HG02642 (cell line): ENCODE measurements around the gene MBOAT2.

Experiments used
- ATAC-seq: cut with Tn5 transposase; IDR thresholded peaks from one replicate; pipeline ENCODE4 v1.9.1; 2021; ENCODE audit warnings: mild to moderate bottlenecking; ENCODE audit not compliant: unreplicated experiment, poor library complexity

MBOAT2 gene

GRCh38 chr2:8872821-8873432 lies 130.6 kb downstream of the MBOAT2 start:
- ATAC-seq = no peak

- no peak for ATAC-seq
Observed at GRCh38 chr2:8870441-8870840, 133.0 kb downstream of the MBOAT2 start.

GRCh38 chr2:8867363-8867762 lies 136.1 kb downstream of the MBOAT2 start:
- no peak for ATAC-seq

GRCh38 chr2:8863331-8863953 lies 140.0 kb downstream of the MBOAT2 start:
- no peak for ATAC-seq

GRCh38 chr2:8862230-8862629 lies 141.3 kb downstream of the MBOAT2 start:
- ATAC-seq = no peak

GRCh38 chr2:8861797-8862196 lies 141.7 kb downstream of the MBOAT2 start:
- no peak for ATAC-seq

DNA sequence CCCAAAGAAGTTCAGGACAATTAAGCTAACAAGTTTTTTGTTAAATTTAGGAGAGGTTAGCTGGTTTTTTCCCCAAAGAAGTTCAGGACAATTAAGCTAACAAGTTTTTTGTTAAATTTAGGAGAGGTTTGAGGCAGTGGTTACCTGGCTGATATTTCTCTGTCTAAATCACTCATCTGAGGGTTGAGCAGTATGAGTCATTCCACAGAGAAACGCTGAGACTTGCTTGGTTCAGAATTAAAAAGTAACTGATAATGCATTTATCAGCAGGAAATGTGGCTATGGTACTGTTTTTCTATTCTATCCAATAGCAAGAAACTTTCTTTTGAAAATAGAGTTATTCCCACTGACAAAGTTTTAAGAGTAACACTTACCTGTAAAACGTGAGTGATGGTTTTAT lies 143.2 kb downstream of the MBOAT2 start:
- ATAC-seq = no peak

GRCh38 chr2:8858910-8859309 lies 144.6 kb downstream of the MBOAT2 start:
- ATAC-seq = no peak

DNA sequence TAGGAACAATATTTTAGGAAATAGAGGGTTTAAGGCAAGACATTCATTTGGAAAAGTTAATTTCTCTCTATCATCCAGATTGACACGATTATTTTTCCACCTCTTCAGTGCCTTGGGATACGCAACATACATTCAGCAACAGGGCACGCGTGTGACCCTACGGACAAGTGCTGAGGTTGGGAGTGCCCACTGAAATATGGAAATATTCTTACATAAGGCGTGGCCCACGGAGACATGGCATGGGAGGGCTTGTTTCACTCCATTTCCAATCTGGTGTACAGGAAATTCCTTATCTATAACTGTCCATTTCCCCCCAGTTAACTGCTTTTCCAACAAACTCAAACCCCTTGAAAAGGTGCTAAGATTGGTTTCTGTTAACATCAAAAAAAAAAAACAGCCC lies 145.2 kb downstream of the MBOAT2 start:
- no peak for ATAC-seq

DNA sequence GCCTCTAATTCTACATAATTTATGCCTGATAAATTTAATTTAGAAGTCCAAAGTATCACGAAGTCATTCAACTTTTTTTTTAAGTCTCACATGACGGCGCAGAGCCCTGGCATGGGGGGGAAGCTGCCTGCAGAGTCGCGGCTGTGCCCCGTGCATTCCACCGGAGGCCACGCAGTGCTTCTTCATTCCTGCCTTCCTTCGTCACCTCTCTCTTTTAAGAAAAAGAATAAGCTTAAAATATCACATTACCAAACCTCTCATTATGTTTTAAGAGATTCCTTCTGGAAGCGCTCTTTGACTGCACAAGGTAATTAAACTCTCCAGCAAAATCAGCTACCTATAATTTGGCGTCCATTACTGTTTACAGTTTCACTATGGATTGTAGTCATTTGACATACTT lies 145.8 kb downstream of the MBOAT2 start:
- ATAC-seq = no peak

DNA sequence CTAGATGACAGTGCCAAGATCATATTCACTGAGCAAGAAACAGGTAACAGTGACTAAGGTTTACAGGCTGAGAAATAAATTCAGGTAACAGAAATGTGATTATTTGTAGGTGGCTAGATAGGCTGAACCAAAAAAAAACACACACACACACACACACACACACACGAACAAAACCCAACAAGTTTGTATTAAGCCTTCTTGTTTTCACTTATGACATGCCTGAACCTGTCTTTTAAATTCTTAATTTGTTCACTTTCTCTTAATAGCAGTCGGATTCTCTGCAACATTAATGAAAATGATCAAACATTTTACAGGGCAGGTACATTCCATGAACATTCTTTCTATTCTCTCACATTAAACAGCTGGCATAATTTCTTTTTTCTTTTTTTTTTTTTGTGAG lies 147.3 kb downstream of the MBOAT2 start:
- no peak for ATAC-seq

- no peak for ATAC-seq
Observed at GRCh38 chr2:8855010-8855409, 148.5 kb downstream of the MBOAT2 start.

DNA sequence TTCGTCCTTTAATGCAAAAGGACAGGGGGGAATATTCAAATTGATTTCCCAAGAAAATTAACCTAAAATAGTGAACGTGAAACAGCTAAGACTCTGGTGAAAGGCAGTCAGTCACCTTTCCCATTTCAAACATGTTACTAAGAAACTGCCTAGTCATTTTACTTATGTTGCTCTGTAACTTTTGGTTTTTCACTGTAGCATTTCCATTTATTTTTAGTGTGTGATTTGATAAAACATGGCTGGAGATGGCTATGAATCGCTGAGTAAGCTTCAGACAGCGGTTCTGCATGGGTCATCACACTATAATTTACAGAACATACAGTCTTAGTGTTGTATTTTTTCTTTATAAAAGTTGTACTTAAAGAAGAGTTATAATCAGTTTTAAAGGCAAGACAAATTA lies 150.1 kb downstream of the MBOAT2 start:
- ATAC-seq = no peak

DNA sequence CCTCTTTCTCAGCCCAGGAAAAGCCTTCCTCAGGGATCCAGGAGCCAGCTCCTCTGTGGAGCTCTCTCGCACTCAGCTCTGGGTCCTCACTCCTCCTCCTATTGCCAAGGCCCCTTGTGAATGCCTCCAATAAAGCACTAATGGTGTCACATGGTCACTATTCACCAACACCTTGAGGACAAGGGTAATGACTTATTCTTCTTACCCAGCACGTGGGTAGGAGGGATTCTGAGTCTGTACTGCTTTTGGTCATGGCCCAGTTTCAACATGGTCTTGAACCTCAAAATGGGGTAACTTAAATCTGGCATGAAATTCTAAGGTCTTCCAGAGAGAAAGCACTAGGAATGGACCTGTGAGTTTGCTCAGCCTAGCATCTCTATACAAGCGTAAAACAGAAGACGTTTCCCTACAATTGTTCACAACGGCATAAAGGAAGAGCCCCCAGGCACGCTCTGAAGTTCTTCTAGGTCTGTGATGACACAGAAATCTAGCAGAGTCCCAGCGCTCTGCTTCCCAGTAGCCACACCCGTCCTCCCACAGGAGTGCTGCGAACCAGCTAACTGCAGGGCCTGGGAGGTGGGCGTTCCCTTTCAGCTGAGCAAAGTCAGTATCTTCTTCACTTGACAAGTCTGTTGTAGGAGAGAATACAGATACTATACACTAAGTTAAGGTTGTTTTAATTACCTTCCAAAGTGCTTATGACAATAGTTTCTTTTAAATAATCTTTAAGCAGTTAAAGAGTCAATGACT lies 151.5 kb downstream of the MBOAT2 start:
- ATAC-seq = no peak

DNA sequence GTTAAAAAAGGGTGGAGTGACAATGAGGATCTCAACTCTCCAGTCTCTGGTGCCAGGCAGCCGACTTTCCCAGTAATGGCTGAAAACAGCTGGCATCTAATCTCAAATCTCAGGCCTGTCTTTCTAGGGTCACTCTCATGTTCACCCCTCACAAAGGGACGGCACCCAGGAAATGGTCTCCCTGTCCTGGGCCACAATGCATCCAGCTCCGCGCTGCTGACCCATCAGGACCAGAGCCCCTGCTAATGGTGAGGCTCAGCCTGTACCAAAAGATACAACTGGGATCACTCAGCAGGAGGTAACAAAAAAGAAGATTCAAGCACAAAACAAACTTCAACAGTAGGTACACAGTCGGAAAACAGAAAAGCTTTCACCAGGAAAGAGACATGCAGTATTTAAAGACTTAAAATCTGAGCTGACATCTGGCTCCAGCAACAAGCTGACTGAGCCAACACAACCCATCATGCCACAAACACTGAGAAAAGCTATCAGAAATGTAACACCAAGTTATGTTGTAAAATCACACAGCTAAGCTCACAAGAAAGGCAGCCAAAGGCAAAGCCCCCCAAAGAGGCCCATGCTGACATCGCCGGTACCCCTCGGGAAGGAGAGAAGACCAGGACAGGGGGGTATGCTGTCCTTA lies 152.5 kb downstream of the MBOAT2 start:
- ATAC-seq = no peak

GRCh38 chr2:8849327-8849726 lies 154.2 kb downstream of the MBOAT2 start:
- ATAC-seq = no peak

DNA sequence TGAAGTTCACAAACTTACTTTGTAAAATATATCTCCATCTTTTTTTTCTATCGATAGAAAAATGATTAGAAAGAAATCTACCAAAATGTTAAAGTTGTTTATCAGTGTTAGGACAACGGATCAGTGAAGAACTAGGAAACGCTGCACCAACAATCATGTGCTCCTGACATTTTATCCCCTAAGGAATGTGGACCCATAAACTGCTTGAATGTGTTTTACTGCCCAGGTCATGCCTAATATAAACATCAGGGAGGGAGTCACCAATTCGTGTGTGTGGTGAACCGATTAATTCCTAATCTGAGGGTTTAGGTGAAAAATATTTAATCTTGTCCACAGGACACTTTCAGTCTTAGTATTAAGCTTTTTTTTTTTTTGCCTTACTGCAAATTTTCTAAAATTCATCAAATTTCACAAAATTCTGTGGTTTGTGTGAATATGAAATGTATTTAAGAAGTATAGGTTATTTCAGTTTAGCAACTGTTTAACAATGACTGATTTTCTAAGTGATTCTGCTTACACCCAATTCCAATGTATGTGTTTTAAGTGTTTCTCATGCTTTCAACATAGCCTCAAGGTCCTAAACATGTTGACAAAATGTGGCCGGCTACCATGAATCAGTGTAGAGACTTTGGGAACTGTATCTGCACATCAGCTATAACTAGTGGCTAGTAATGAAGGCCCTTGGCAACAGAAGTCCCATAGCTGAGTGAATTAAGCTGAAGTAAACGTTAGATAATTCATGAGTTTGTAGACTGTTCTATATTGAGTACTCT lies 155.0 kb downstream of the MBOAT2 start:
- ATAC-seq = no peak

GRCh38 chr2:8847400-8847799 lies 156.1 kb downstream of the MBOAT2 start:
- ATAC-seq = no peak

- ATAC-seq = no peak
Observed at GRCh38 chr2:8841932-8842331, 161.6 kb downstream of the MBOAT2 start.

- ATAC-seq = no peak
Observed at GRCh38 chr2:8840475-8841091, 162.9 kb downstream of the MBOAT2 start.
